ENCODE results near the gene AMACR.

The AMACR gene

GRCh38 chr5:34005211-34005610, 2.6 kb downstream of the AMACR start:
- FAIRE-seq: no peak

- FAIRE-seq: no peak
Observed at GRCh38 chr5:34003941-34004340, 3.9 kb downstream of the AMACR start.

GRCh38 chr5:34002629-34003328, 5.1 kb downstream of the AMACR start:
- FAIRE-seq: no peak

- no peak for FAIRE-seq
Observed at GRCh38 chr5:34001241-34001841, 6.5 kb downstream of the AMACR start.

GRCh38 chr5:33999978-34000377, 7.9 kb downstream of the AMACR start:
- no peak for FAIRE-seq

GRCh38 chr5:33997331-33997983, 10.4 kb downstream of the AMACR start:
- FAIRE-seq: no peak

- no peak for FAIRE-seq
Observed at GRCh38 chr5:33995865-33996264, 12.0 kb downstream of the AMACR start.

- FAIRE-seq: no peak
Observed at GRCh38 chr5:33994845-33995244, 13.0 kb downstream of the AMACR start.

GRCh38 chr5:33992864-33993263, 15.0 kb downstream of the AMACR start:
- no peak for FAIRE-seq

GRCh38 chr5:33985447-33985846, 22.4 kb downstream of the AMACR start:
- FAIRE-seq: no peak

GRCh38 chr5:33984671-33985124, 23.2 kb downstream of the AMACR start, which contains the start of gene SLC45A2:
TSS of gene SLC45A2 (minus strand) at chr5:33984693. CDS start at chr5:33984583, 110 bp downstream.
- no peak for FAIRE-seq

GRCh38 chr5:33984178-33984577, 23.7 kb downstream of the AMACR start:
- FAIRE-seq: no peak

- no peak for FAIRE-seq
Observed at GRCh38 chr5:33981408-33982162, 26.3 kb downstream of the AMACR start.

GRCh38 chr5:33980030-33980429, 27.8 kb downstream of the AMACR start:
- FAIRE-seq: no peak

GRCh38 chr5:33978306-33978705, 29.5 kb downstream of the AMACR start:
- no peak for FAIRE-seq

- no peak for FAIRE-seq
Observed at GRCh38 chr5:33976307-33976706, 31.5 kb downstream of the AMACR start.

- FAIRE-seq: no peak
Observed at GRCh38 chr5:33975852-33976251, 32.0 kb downstream of the AMACR start.

GRCh38 chr5:33973271-33973670, 34.6 kb downstream of the AMACR start:
- FAIRE-seq: no peak

GRCh38 chr5:33969572-33970452, 38.0 kb downstream of the AMACR start:
- FAIRE-seq: no peak

- FAIRE-seq: no peak
Observed at GRCh38 chr5:33968211-33969005, 39.4 kb downstream of the AMACR start.

GRCh38 chr5:33966805-33967204, 41.0 kb downstream of the AMACR start:
- no peak for FAIRE-seq
